Neural cell (in vitro differentiated cells): ENCODE data around the gene ALX1. TPM values are rescaled to one million over a fixed set of nuclear protein-coding genes. Genes with fewer than 3 reads are reported as not detected.
A peak's percentile ranks its signal among the peaks of the same experiment; 100 is the strongest.

Experiments
- H2AFZ ChIP-seq: fragments of 200-600, 300-800 bp; sonication (generic), shearing (Covaris generic); 2 replicates; pipeline ENCODE4 v1.6.0; 2014; ENCODE audit warnings: low read depth, mild to moderate bottlenecking, antibody characterized with exemption, low read length, moderate library complexity
- H3F3A ChIP-seq: fragments of 200-600 bp; shearing (Covaris generic); 2 replicates; pipeline ENCODE4 v1.6.1; 2016; ENCODE audit warnings: mild to moderate bottlenecking, moderate library complexity, mixed read lengths, antibody characterized with exemption, low read length; ENCODE audit not compliant: insufficient read depth, poor library complexity, severe bottlenecking
- H3K27ac ChIP-seq: fragments of 200-600, 300-800 bp; sonication (generic), shearing (Covaris generic); 2 replicates; pipeline ENCODE4 v1.5.1; 2014; ENCODE audit warnings: mild to moderate bottlenecking, low read length, moderate library complexity
- H3K27me3 ChIP-seq: fragments of 300-800, 200-600 bp; sonication (generic), shearing (Covaris generic); 2 replicates; pipeline ENCODE4 v1.6.0; 2014; ENCODE audit warnings: mild to moderate bottlenecking, low read depth, low read length, moderate library complexity; ENCODE audit not compliant: insufficient read depth
- H3K36me3 ChIP-seq: fragments of 300-800, 200-600 bp; sonication (generic), shearing (Covaris generic); 2 replicates; pipeline ENCODE4 v1.5.1; 2014; ENCODE audit warnings: mild to moderate bottlenecking, antibody characterized with exemption, low read length, moderate library complexity; ENCODE audit not compliant: insufficient read depth
- H3K4me2 ChIP-seq: fragments of 300-800, 200-600 bp; sonication (generic), shearing (Covaris generic); 2 replicates; pipeline ENCODE4 v1.6.0; 2014; ENCODE audit warnings: mild to moderate bottlenecking, low read length
- H3K4me3 ChIP-seq: fragments of 300-800, 200-600 bp; sonication (generic), shearing (Covaris generic); 2 replicates; pipeline ENCODE4 v1.5.1; 2014; ENCODE audit warnings: mild to moderate bottlenecking, low read length, moderate library complexity
- H3K79me2 ChIP-seq: fragments of 200-600 bp; shearing (Covaris generic); replicated peaks from 2 replicates; pipeline ENCODE4 v1.6.0; 2014; ENCODE audit warnings: mild to moderate bottlenecking, low read length, moderate library complexity; ENCODE audit not compliant: insufficient read depth
- H3K9ac ChIP-seq: fragments of 300-800, 200-600 bp; sonication (generic), shearing (Covaris generic); 2 replicates; pipeline ENCODE4 v1.6.1; 2016; ENCODE audit warnings: mild to moderate bottlenecking, low read length, mixed read lengths
- H3K9me2 ChIP-seq: fragments of 200-600 bp; shearing (Covaris generic); 2 replicates; pipeline ENCODE4 v1.6.1; 2016; ENCODE audit warnings: mild to moderate bottlenecking, low read length, mixed read lengths; ENCODE audit not compliant: insufficient read depth
- H3K9me3 ChIP-seq: fragments of 200-600, 300-800 bp; sonication (generic), shearing (Covaris generic); 2 replicates; pipeline ENCODE4 v1.6.1; 2016; ENCODE audit warnings: mild to moderate bottlenecking, mixed run types, low read length, moderate library complexity, mixed read lengths
- H4K20me1 ChIP-seq: fragments of 200-600 bp; shearing (Covaris generic); 2 replicates; pipeline ENCODE4 v1.6.1; 2016; ENCODE audit warnings: mild to moderate bottlenecking, mixed run types; ENCODE audit not compliant: insufficient read depth
- CTCF ChIP-seq: fragments of 450-650 bp; IDR thresholded peaks from 2 replicates; pipeline ENCODE4 v1.5.1; 2014; ENCODE audit warnings: antibody characterized with exemption, mild to moderate bottlenecking, moderate library complexity; ENCODE audit not compliant: poor library complexity, severe bottlenecking
- EP300 ChIP-seq: fragments of 450-650 bp; conservative IDR thresholded peaks from 2 replicates; pipeline ENCODE4 v1.6.1; 2014; ENCODE audit warnings: antibody characterized with exemption, mild to moderate bottlenecking, moderate library complexity; ENCODE audit not compliant: poor library complexity, severe bottlenecking
- EZH2 ChIP-seq: fragments of 200-600, 300-800 bp; shearing (Covaris generic), sonication (generic); IDR thresholded peaks from 2 replicates; pipeline ENCODE4 v1.6.1; 2014; ENCODE audit warnings: antibody characterized with exemption, low read length, borderline replicate concordance, mild to moderate bottlenecking; ENCODE audit not compliant: insufficient read depth, poor library complexity, severe bottlenecking
- MXI1 ChIP-seq: fragments of 450-650 bp; conservative IDR thresholded peaks from 2 replicates; pipeline ENCODE4 v1.6.1; 2014; ENCODE audit warnings: antibody characterized with exemption, mild to moderate bottlenecking; ENCODE audit not compliant: poor library complexity, severe bottlenecking
- POLR2AphosphoS5 ChIP-seq: IDR thresholded peaks from 2 replicates; pipeline ENCODE4 v1.6.1; 2012
- RAD21 ChIP-seq: fragments of 450-650 bp; conservative IDR thresholded peaks from 2 replicates; pipeline ENCODE4 v1.6.1; 2014; ENCODE audit warnings: antibody characterized with exemption, mild to moderate bottlenecking, moderate library complexity
- SMC3 ChIP-seq: fragments of 450-650 bp; conservative IDR thresholded peaks from 2 replicates; pipeline ENCODE4 v1.6.1; 2014; ENCODE audit warnings: antibody characterized with exemption, mild to moderate bottlenecking, moderate library complexity; ENCODE audit not compliant: poor library complexity
- TAF1 ChIP-seq: IDR thresholded peaks from 2 replicates; pipeline ENCODE4 v1.6.1; 2012; ENCODE audit warnings: low read depth
- polyA minus RNA-seq: library from RNA; depleted of rRNA, polyadenylated mRNA; stranded (reverse); fragments of >200 nt; gene quantifications from 2 replicates; pipeline ENCODE4 v1.2.3, GENCODE V29; 2014
- polyA plus RNA-seq: library from polyadenylated mRNA; depleted of rRNA; stranded (reverse); fragments of >200 nt; gene quantifications from 2 replicates; pipeline ENCODE4 v1.2.3, GENCODE V29; 2014
- TF ChIP-seq, protein P1 (sequence below): IDR thresholded peaks from 2 replicates; pipeline ENCODE4 v1.6.1; 2012; ENCODE audit warnings: borderline replicate concordance

ALX1 gene
- 0.43 TPM in 1 of 2 replicates, not detected in the other for polyA plus RNA-seq
- polyA minus RNA-seq: not detected in 2 replicates

GRCh38 chr12:85280165-85280983 lies at the start of gene ALX1:
ALX1 (plus strand) TSS chr12:85280220; CDS start chr12:85280262, 42 bp downstream.
- TF ChIP-seq MXI1: no peak
- TF ChIP-seq, protein P1, sequence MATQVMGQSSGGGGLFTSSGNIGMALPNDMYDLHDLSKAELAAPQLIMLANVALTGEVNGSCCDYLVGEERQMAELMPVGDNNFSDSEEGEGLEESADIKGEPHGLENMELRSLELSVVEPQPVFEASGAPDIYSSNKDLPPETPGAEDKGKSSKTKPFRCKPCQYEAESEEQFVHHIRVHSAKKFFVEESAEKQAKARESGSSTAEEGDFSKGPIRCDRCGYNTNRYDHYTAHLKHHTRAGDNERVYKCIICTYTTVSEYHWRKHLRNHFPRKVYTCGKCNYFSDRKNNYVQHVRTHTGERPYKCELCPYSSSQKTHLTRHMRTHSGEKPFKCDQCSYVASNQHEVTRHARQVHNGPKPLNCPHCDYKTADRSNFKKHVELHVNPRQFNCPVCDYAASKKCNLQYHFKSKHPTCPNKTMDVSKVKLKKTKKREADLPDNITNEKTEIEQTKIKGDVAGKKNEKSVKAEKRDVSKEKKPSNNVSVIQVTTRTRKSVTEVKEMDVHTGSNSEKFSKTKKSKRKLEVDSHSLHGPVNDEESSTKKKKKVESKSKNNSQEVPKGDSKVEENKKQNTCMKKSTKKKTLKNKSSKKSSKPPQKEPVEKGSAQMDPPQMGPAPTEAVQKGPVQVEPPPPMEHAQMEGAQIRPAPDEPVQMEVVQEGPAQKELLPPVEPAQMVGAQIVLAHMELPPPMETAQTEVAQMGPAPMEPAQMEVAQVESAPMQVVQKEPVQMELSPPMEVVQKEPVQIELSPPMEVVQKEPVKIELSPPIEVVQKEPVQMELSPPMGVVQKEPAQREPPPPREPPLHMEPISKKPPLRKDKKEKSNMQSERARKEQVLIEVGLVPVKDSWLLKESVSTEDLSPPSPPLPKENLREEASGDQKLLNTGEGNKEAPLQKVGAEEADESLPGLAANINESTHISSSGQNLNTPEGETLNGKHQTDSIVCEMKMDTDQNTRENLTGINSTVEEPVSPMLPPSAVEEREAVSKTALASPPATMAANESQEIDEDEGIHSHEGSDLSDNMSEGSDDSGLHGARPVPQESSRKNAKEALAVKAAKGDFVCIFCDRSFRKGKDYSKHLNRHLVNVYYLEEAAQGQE: no peak
- TF ChIP-seq POLR2AphosphoS5: peak; percentile 77
- peak; percentile 24 for TF ChIP-seq CTCF
- no peak for TF ChIP-seq EP300
- peak; percentile 96 for TF ChIP-seq EZH2
- TF ChIP-seq RAD21: no peak
- no peaks in the 10 kb centered on the region for H3K9me2 ChIP-seq
- no peaks in the 10 kb centered on the region for H3K36me3 ChIP-seq
- H3K27ac ChIP-seq: no peak within 1 kb of the TSS
- no peaks in the 10 kb centered on the region for H3K79me2 ChIP-seq
- peak within 1 kb of the TSS; percentile 4 for H3K9ac ChIP-seq
- no peak within 1 kb of the TSS for H2AFZ ChIP-seq
- H4K20me1 ChIP-seq: no peaks in the 10 kb centered on the region
- no peaks in the 10 kb centered on the region for H3F3A ChIP-seq
- H3K4me2 ChIP-seq: peak within 1 kb of the TSS; percentile 71
- peaks cover 16% of the 10 kb centered on the region for H3K9me3 ChIP-seq
- H3K27me3 ChIP-seq: peaks cover 99% of the 10 kb centered on the region
- peak within 1 kb of the TSS; percentile 63 for H3K4me3 ChIP-seq

DNA sequence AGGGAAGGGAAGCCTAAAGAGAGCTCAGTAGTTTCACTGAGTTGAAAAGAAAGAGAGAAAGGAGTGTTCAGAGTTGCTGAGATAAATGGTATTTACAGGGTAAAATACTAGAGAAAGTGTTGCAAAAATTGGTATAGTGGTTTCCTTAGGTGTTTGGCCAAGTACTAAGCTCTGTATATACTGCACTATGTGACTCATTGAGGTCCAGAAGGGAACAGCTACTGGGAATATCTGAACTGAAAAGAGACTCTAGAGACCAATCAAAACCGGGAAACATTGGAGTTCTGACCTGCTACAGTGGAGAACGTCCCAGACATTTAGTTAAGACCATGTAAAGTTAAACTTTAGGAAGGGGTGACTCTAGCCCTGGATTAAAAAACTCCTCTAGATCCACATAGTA lies 42.7 kb upstream of the ALX1 start:
- no peak overlapping the region for H3K27ac ChIP-seq
- no peak overlapping the region for H3K4me2 ChIP-seq
- H3K9me3 ChIP-seq: no peaks in the 10 kb centered on the region
- H3K36me3 ChIP-seq: no peaks in the 10 kb centered on the region
- H3K4me3 ChIP-seq: no peak overlapping the region
- TF ChIP-seq SMC3 (no peak), TAF1 (no peak), MXI1 (no peak), RAD21 (no peak), EP300 (no peak), CTCF (no peak), EZH2 (no peak), POLR2AphosphoS5 (no peak)
- TF ChIP-seq, protein P1: no peak
- H3K27me3 ChIP-seq: no peaks in the 10 kb centered on the region
- H3F3A ChIP-seq: no peaks in the 10 kb centered on the region
- no peaks in the 10 kb centered on the region for H3K79me2 ChIP-seq
- H2AFZ ChIP-seq: no peak overlapping the region
- H4K20me1 ChIP-seq: no peaks in the 10 kb centered on the region
- H3K9ac ChIP-seq: no peak overlapping the region
- H3K9me2 ChIP-seq: no peaks in the 10 kb centered on the region
